IgD-negative memory B cell (primary cell): Measurements from ENCODE around the gene AK6. TPM values are rescaled to one million over a fixed set of nuclear protein-coding genes. Genes with fewer than 3 reads are reported as not detected.

ENCODE experiments used
- H3K27ac Mint-ChIP-seq, 3 donors: one replicate each; pipeline ENCODE4 v1.8.0; 2020 to 2022; ENCODE audit warnings: mild to moderate bottlenecking in 3 of 3, mixed read lengths in 3 of 3, moderate library complexity in 1 of 3
- H3K27me3 Mint-ChIP-seq: one replicate; pipeline ENCODE4 v1.8.0; 2021; ENCODE audit warnings: mixed read lengths
- H3K36me3 Mint-ChIP-seq: one replicate; pipeline ENCODE4 v1.8.0; 2020; ENCODE audit warnings: mild to moderate bottlenecking, mixed read lengths
- H3K4me1 Mint-ChIP-seq, 3 donors: one replicate each; pipeline ENCODE4 v1.8.0; 2020 to 2022; ENCODE audit warnings: mixed read lengths in 3 of 3, mild to moderate bottlenecking in 1 of 3
- H3K4me3 Mint-ChIP-seq, 4 donors: one replicate each; pipeline ENCODE4 v1.8.0; 2020 to 2022; ENCODE audit warnings: mild to moderate bottlenecking in 4 of 4, mixed read lengths in 4 of 4, moderate library complexity in 3 of 4
- H3K9me3 Mint-ChIP-seq, 3 donors: one replicate each; pipeline ENCODE4 v1.8.0; 2020 to 2021; ENCODE audit warnings: mixed read lengths in 3 of 3, mild to moderate bottlenecking in 1 of 3
- polyA plus RNA-seq: library from polyadenylated mRNA; unstranded; fragments of 300-500 nt; fragmentation: Illumina TruSeq; gene quantifications from one replicate; pipeline ENCODE4 v1.2.3, GENCODE V29; 2021

Gene AK6
- polyA plus RNA-seq, 1 donor from 2014 or later, result 81.3 TPM

DNA sequence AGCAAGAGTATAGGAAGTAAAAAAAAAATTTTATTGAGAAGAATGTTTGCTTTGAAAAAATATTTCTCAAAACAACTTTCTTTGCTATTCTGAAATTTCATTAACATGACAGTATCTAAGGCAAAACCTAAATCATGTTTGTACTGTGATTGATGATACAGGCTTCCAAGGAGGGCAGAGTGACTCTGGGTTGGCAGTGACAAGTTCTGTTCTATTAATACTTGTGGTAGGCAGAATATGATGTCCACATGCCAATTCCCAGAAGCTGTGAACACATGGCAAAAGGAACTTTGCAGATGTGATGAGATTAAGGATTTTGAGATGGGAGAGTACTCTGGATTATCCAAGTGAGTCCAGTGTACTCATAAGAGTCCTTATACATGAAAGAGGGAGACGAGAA, 53.3 kb downstream of the AK6 start:
- H3K36me3 Mint-ChIP-seq, result peaks cover 12% of the 10 kb centered on the region
- no peak overlapping the region for H3K4me3 Mint-ChIP-seq
- H3K9me3 Mint-ChIP-seq, result no peaks in the 10 kb centered on the region
- H3K4me1 Mint-ChIP-seq, result peaks cover 0 to 2% (median 0%) of the 10 kb centered on the region in 3 donors
- H3K27me3 Mint-ChIP-seq, result no peaks in the 10 kb centered on the region
- peak overlapping the region in 1 of 3 donors; percentile 44 for H3K27ac Mint-ChIP-seq

GRCh38 chr5:69313428-69313827, 55.9 kb downstream of the AK6 start:
- peaks cover 27% of the 10 kb centered on the region for H3K36me3 Mint-ChIP-seq
- H3K9me3 Mint-ChIP-seq, result peaks cover 2 to 6% (median 6%) of the 10 kb centered on the region in 3 donors
- H3K27me3 Mint-ChIP-seq, result no peaks in the 10 kb centered on the region
- no peak overlapping the region for H3K4me3 Mint-ChIP-seq
- peaks cover 0 to 2% (median 0%) of the 10 kb centered on the region in 3 donors for H3K4me1 Mint-ChIP-seq
- peak overlapping the region in 1 of 3 donors; percentile 26 for H3K27ac Mint-ChIP-seq

- H3K4me3 Mint-ChIP-seq, result no peak overlapping the region
- peaks cover 2 to 7% (median 7%) of the 10 kb centered on the region in 3 donors for H3K9me3 Mint-ChIP-seq
- peaks cover 31% of the 10 kb centered on the region for H3K36me3 Mint-ChIP-seq
- no peaks in the 10 kb centered on the region for H3K27me3 Mint-ChIP-seq
- no peak overlapping the region for H3K27ac Mint-ChIP-seq
- peaks cover 0 to 2% (median 0%) of the 10 kb centered on the region in 3 donors for H3K4me1 Mint-ChIP-seq
These were observed 56.7 kb downstream of the AK6 start for GRCh38 chr5:69312459-69313160.

GRCh38 chr5:69309380-69309779, 59.9 kb downstream of the AK6 start:
- Mint-ChIP-seq H3K36me3 (peaks cover 33% of the 10 kb centered on the region), H3K4me3 (no peak overlapping the region), H3K27me3 (no peaks in the 10 kb centered on the region), H3K4me1 (peaks cover 0 to 3% (median 0%) of the 10 kb centered on the region in 3 donors), H3K27ac (no peak overlapping the region), H3K9me3 (peaks cover 4 to 7% (median 7%) of the 10 kb centered on the region in 3 donors)

DNA sequence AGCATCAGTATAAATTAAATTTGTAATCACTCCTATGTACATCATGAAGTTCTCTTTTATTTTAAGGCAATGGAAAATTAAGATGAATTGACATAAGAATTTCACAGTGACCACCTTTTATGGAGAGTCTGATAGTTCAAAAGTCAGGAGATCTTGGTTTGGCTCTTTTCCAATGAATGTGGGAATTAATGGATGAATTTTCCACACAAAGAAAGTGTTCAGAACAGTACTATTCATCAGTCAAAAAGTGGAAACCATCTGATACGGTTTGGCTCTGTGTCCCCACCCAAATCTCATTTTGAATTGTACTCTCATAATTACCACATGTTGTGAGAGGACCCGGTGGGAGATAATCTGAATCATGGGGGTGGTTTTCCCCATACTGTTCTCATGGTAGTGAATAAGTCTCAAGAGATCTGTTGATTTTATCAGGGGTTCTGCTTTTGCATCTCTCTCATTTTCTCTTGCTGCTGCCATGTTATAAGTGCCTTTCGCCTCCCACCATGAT, 61.2 kb downstream of the AK6 start:
- Mint-ChIP-seq H3K9me3 (peaks cover 4 to 7% (median 7%) of the 10 kb centered on the region in 3 donors), H3K36me3 (peaks cover 35% of the 10 kb centered on the region), H3K4me3 (no peak overlapping the region), H3K4me1 (peaks cover 0 to 3% (median 0%) of the 10 kb centered on the region in 3 donors), H3K27me3 (no peaks in the 10 kb centered on the region), H3K27ac (no peak overlapping the region)

DNA sequence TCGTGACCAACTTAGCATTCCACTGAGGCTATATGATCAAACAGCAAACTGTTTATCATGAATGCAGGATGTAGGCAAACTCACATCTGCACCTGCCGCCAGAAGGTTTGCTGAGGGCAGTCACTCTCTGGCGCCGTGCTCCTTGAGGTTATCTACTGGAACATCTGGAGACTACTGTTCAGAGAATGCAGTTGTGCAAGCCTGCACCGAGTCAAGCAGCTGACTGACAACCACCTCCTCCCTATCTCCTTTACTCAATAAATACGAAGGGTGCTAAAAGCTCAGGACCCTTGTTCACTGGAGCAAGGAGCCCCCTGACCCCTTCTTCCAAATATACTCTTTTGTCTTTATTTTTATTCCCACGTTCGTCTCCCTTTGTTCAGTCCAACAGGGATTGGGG, 63.8 kb downstream of the AK6 start:
- no peaks in the 10 kb centered on the region for H3K27me3 Mint-ChIP-seq
- no peak overlapping the region for H3K4me3 Mint-ChIP-seq
- H3K36me3 Mint-ChIP-seq, result peaks cover 29% of the 10 kb centered on the region
- H3K4me1 Mint-ChIP-seq, result peaks cover 0 to 1% (median 0%) of the 10 kb centered on the region in 3 donors
- H3K9me3 Mint-ChIP-seq, result peaks cover 4 to 7% (median 7%) of the 10 kb centered on the region in 3 donors
- H3K27ac Mint-ChIP-seq, result no peak overlapping the region

Other genes starting within 250 kb of the AK6 start
- 7.7 TPM for gene CCNB1, start 202.4 kb downstream of the AK6 start, polyA plus RNA-seq
- 18.0 TPM for gene CENPH, start 179.9 kb downstream of the AK6 start, polyA plus RNA-seq
- 23.9 TPM for gene CDK7, start 134.6 kb downstream of the AK6 start, polyA plus RNA-seq
- 5.5 TPM for gene CCDC125, start 36.7 kb downstream of the AK6 start, polyA plus RNA-seq
- 104 TPM for gene TAF9, start within 50 bp of the AK6 start, polyA plus RNA-seq
- gene RAD17, start 298 bp upstream of the AK6 start, polyA plus RNA-seq, result 29.6 TPM
- gene MARVELD2, start 45.6 kb upstream of the AK6 start, polyA plus RNA-seq, result 2.5 TPM
- 0.09 TPM for gene OCLN, start 123.3 kb upstream of the AK6 start, polyA plus RNA-seq
- 25.6 TPM for gene GTF2H2C, start 190.7 kb upstream of the AK6 start, polyA plus RNA-seq